ENCODE results near the gene RNF39. TPM values are rescaled to one million over a fixed set of nuclear protein-coding genes. Genes with fewer than 3 reads are reported as not detected.
"Not testable (repeated sequence)": the region's sequence is repeated elsewhere in the genome, so short reads cannot be mapped to it uniquely, and the experiment has no call there.

The RNF39 gene
- total RNA-seq: not detected in 2 replicates

GRCh38 chr6:30075094-30075789 lies at the start of gene RNF39:
Gene RNF39, minus strand, starts transcription at chr6:30075769. Its CDS starts 184 bp downstream, at chr6:30075585.
- DNase-seq (ENCODE audit: low read depth in 2 of 2): no peak

DNA sequence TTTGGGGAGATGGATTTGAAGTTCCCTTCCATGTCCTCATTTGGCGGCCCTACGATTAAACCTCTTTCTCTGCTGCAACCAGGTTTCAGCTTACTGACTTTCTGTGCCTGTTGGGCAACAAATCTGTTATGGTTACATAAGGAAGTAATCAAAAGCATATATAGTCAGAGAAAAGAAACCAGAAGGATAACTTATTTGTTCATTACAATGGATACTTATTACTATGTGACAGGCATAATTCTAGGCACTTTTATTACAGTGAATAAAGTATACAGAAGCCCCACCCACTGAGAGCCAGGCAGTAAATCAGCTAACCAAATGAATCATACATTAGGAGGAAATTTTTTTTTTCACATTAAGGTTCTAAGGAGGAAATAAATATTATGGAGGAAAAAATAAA lies 46.9 kb upstream of the RNF39 start:
- DNase-seq (ENCODE audit: low read depth in 2 of 2): no peak

DNA sequence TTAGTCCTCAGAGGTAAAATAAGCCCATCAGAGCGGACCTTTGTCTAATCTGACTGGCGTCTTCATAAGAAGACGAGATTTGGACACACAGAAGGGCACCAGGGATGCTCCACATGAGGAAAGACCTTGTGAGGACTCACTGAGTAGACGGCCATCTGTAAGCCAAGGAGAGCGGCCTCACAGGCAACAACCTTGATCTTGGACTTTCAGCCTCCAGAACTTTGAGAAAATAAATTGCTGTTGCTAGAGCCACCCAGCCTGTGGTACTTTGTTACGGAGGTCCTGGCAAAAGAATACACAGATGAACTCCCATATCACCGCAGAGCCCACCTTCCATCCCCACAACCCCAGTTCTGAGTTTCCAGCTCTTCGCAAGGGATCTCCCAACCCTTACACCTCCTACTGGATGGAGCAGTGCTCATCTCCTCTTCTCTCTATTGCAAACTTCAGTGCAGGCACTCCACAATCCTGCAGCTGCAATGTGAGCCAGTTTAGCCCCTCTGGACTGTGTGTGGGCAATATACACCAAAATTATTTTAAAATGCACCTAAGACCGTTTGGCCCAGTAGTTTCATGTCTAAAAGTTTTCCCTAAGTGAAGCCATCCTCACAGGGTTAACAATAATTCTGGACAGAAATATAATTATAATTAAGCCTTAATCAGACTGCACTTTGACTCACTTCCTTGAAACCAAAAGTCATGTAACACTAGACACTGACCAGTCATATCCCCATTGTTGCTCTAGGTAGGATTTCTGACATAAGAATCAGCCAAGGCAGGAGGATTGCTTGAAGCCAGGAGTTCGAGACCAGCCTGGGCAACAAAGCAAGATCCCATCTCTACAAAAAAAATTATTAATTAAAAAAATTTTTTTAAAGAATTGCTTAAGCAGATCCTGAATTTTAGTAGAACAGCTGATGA lies 46.1 kb upstream of the RNF39 start:
- no peak for DNase-seq (ENCODE audit: low read depth in 2 of 2)

DNA sequence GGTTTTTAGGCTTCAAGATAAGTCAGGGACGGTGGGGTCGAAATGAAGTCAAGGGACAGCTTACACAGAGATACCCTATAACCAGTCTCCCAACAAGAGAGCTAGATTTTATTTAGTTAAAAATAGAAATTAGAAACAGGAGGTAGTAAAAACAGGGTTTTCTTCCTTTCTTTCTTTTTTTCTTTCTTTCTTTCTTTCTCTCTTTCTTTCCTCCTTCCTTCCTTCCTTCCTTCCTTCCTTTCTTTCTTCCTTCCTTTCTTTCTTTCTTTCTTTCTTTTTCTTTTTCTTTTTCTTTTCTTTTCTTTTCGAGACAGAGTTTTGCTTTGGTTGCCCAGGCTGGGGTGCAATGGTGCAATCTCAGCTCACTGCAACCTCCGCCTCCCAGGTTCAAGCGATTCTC lies 43.1 kb upstream of the RNF39 start:
- DNase-seq (ENCODE audit: low read depth in 2 of 2): not testable (repeated sequence)

DNA sequence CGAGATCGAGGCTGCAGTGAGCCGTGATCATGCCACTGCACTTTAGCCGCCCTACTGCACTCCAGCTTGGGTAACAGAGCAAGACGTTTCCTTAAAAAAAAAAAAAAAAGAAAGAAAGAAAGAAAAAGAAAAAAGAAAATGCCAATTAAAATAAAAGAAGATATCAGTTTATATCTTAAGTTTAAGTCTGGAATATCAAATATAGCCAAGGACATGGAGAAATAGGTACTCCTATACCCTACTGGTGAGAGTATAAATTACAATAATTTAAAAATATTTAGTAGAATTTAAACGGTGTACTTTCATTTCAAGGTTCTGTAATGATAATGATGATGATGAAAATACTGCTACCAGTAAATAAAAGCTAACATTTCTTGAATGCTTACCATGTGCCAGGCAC lies 41.2 kb upstream of the RNF39 start:
- DNase-seq (ENCODE audit: low read depth in 2 of 2): no peak

- no peak for DNase-seq (ENCODE audit: low read depth in 2 of 2)
These were observed 38.3 kb upstream of the RNF39 start for GRCh38 chr6:30113841-30114240.

DNA sequence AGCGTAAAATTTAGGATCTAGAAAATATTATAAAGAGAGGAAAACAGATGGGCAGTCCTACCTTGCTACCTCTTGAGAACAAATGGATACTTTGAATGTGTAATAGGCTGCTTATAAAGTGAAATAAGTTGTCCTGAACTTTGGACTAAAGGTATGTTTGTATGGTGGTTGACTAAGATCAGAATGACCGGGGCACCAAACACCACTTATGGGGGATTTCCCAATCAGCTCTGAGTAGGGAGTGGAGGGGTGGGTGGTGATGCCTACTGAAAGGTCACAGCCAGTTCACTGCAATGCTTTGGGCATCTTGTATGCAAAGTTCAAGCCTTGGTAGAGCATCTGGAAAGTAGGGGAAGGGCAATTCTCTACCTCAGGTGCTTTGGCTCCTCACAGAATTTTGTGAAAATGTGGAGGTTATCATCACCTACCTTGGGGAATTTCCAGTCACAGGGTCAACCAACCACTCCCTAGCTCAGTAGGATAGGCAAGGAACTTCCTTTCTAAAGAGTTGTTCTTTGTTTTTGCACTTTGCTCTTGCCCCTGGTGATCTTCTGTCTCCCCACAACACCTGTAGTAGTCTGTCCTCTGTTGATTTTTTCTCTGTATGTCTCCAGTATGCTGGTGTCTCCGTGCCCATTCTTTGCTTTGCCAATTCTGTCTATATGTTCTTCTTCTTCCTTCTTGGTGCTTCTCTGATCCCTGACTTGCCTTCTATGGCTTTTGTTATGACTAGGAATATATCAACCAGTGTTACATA lies 37.6 kb upstream of the RNF39 start, which contains the start of gene TRIM31:
TRIM31 (minus strand) TSS at position 88 of the 757 bp plus-strand sequence. CDS start 285 bp downstream, outside the sequence.
- no peak for DNase-seq (ENCODE audit: low read depth in 2 of 2)

DNA sequence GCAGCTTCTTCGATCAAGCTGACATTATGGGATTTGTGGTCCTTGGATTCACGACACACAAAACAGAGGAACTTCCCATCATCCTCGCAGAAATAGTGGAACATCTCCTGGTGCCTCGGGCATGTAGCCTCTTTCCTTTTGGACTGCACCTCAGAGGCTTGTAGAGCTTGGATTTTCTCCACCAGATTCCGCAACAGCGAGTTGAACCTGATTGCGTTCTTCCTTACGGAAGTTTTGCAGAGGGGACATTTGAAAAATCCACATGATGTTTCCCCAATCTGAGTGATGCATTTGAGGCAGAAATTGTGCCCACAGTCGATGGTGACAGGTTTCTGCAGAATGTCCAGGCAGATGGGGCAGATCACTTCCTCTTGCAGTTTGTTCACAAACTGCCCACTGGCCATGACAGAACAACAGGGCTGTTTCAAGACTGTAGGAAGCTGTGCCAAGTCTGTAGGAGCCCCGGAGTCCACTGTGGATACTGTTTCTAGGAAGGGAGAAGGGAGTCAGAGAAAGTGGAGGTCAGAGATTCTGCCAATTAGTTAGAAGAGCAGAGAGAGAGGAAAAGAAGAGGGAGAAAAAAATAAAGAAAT lies 36.9 kb upstream of the RNF39 start:
- DNase-seq (ENCODE audit: low read depth in 2 of 2): no peak

DNA sequence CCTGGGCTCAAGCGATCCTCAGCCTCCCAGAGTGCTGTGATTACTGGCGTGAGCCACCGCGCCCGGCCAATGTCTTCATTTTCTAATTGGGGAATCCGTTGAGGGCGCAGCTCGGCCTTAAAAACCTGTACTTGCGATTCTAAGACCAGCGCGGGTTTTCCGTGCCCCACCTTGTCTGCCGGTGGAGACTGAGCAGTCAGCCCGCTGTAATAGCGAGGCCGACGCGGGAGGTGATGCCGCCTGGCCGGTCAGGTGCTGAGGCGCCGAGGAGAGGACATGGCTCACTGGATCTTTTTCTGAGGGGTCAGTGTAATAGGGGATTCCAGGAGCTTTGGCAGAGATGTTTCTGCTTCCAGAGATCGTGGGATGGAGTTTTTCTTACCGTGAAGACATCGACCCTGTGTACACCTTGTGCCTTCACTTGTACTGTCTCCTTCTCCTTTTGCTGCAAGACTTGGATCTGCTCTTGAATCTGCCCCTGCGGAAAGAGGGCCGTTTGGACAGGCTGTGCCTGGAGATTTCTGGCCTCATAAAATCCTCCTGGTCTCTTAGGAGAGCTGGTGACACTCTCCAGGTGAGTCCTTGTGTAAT lies 35.8 kb upstream of the RNF39 start:
- no peak for DNase-seq (ENCODE audit: low read depth in 2 of 2)

GRCh38 chr6:30104661-30105060 lies 29.1 kb upstream of the RNF39 start:
- no peak for DNase-seq (ENCODE audit: low read depth in 2 of 2)

DNA sequence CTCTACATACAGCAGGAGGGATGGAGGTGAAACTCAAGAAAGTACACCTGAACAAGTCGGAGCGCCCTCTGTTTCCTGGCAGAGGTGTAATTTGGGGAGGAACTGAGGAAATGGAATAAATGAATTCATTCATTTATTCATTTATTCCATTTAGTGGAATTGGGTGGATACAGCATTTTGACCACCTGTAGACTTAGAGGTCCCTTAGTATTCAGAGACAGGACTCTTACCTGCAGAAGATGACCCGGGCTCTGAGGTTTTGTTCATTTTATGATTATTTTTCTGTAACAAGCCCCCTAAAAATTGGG lies 28.3 kb upstream of the RNF39 start:
- DNase-seq (ENCODE audit: low read depth in 2 of 2): no peak

- DNase-seq (ENCODE audit: low read depth in 2 of 2): peak; percentile 79 to 87
These were observed 27.7 kb upstream of the RNF39 start for GRCh38 chr6:30102970-30103871.

DNA sequence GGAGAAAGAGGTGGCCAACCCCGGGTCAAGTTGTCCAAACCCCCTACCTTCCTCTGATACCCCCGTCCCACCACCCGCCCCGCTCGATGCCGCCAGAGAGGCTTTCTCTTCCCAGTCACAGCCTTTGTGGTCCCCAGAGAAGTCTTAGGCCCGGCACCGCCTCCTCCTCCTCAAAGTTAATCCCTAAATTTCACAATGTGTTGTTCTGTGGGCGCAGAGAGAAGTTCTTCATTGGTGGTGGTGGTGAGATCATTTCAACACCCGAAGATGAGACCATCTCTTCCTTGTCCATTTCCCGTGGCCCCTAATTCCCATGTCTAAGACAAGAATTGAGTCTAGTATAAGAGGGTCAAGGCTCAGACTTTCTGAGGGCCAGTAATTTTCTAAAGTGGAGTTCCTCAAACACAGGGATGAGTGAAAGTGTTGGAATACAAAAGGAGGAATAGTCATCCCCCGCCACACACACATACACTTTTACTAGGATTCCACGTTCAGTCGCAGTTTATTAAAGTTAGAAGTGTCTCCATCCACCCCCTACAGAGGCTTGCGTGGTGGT lies 26.9 kb upstream of the RNF39 start:
- no peak for DNase-seq (ENCODE audit: low read depth in 2 of 2)

DNA sequence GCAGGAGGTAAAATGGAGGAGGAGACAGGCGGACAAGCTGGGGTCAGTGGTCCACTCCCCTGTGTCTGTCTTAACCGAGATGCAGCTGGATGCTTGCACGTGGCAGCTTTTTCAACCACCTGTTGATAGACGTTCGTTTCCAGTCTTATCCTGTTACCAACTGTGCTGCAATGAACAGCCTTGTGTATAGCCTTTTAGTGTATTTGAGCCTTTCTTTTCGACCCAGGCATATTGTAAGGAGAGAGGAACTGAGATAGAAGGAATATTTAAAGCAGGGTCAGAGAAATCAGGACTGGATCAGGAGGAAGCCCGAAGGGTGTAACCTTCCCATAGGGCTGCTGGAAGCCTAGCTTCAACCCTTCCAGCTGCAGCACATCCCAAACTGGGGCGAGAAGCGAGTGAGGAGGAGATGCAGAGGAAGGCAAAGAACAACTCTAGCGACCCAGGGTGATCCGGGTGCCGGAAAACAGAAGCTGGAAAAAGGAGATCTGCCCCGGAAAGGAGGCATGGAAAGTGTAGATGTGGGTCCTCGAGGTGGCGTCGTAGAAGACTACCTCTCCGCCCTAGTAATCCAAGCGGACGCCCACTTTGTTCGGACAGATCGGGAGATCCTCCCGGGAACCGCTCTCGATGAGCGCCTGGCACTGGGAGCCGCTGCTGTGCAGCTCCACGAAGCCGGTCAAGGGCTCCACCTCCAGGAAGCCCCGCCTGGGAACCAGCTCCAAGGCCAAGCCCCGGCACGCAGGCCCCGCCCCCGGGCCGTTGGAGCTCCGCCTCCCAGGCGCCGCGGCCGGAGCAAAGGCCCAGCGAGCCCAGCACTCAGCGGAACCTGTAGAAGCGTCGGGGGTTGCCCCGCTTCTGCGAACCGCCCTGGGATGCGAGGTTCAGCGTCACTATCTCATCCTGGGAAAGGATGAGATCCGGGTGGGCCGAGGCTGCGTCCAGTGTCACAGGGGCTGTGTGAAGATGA lies 26.2 kb upstream of the RNF39 start:
- peak; percentile 83 to 87 for DNase-seq (ENCODE audit: low read depth in 2 of 2)

DNA sequence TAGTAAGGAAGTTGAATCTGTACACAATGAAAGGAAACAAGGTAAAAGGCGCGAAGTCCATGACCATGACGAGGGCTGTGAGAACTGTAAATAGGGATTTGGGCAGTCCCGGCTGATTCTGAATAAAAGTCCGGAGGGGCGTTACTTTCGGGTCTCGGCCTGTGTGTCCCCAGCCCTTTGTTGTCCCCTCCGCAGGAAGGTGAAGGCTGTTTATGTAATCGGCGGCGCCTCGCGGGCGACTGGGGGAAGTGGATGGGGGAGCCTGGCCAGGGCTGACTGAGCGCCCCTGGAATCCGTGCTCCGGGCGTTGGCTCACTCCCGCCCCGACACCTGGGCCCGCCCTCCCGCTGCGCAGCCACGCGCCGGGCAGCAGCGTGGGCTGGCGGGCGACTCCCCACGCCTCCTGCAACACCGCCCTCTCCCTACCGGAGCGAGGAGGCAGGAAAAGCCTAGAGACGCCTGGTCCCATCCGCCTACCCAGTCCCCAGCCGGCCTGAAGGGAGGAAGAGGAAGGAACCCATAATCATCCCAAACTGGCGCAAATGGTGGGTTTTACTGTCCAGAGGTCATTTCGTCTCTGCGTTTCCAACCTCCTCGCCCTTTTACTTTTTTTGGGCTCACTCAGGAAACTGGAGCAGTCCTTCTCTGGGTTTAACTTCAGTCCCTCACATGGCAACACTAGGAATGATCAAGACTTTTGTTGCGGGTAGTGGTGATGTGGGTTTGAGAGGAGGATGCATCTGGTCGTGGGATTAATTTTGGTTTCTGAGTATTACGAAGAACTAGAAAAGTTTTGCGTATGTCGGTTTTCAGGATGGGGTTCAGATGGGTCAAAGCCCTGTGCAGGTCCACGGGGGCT lies 25.2 kb upstream of the RNF39 start:
- DNase-seq (ENCODE audit: low read depth in 2 of 2): no peak

DNA sequence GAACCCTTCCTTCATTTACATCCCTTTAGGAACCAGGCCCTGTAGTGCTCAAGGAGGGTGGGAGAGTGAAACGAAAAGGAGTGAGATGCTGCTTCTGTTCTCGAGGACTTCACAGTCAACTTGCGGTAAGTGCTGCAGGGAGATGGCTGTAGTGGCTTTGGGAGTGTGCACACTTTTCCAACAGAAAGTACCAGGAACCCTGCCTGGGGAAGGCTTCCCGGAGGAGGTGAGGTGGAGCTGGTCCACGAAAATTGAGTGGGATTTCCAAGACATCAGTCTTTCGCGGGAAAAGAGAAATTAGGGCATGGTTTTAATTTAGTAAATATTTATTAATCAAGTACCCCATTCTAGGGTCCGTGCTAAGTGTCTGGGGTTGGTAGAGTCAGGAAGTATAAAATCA lies 24.6 kb upstream of the RNF39 start:
- no peak for DNase-seq (ENCODE audit: low read depth in 2 of 2)

GRCh38 chr6:30097902-30098768 lies 22.6 kb upstream of the RNF39 start:
- no peak for DNase-seq (ENCODE audit: low read depth in 2 of 2)

Data from lung microvascular endothelial cell (primary cell).